ENCODE data around the gene SLC35B3.

Gene SLC35B3

DNA sequence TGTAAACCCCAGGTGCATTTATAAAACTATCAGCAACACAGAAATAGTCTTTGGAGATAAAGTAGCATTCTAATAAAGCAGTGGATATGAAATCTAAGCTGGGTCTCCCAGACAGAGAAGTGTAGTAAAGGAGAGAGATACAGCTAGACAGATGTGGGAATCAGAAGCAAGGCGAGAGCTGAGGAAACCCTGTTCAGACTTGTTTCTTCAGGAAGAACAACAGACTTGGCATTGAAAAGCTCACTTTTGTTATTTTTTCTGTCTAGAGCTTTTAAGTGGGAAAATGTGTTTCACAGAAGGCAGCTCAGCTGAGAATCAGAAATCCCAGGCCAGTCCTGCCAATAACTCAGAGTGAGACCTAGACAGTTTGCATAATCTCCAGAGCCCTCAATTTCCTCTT, 52.9 kb downstream of the SLC35B3 start:
- H3K27ac ChIP-seq (ENCODE audit: low read length) = no peak overlapping the region
- DNase-seq (ENCODE audit: low read depth, low spot score) = no peak
- no CpG with 5 or more reads among the region's 1 CpG for WGBS (ENCODE audit: insufficient coverage, insufficient read length)

DNA sequence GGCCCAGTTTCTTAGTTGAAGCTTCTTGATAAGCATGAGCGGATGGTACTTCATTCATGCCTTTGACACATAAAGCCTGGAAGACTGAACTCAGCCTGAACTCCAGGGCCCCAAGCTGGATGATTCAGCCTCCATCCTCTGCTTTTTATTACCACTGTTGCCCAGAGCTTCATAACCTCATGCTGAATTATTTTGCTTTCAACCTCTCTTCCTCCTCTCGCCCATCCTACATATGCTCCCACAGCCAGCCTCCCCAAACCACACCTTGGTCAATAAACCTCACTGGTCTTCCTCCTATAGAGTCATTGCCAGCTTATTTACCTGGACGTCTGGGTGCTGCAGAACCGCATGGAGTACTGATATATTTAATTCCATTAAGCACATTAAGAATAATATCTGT, 59.4 kb downstream of the SLC35B3 start:
- WGBS (ENCODE audit: insufficient coverage, insufficient read length) = no CpG with 5 or more reads among the region's 4 CpGs
- no peak for DNase-seq (ENCODE audit: low read depth, low spot score)
- Histone ChIP-seq H3K4me1 (ENCODE audit: control insufficient read depth, insufficient read depth, low read length) (peaks cover 2% of the 10 kb centered on the region; the same call in 1 of the 2 replicates), H3K36me3 (ENCODE audit: control insufficient read depth, insufficient read depth, low read length) (no peaks in the 10 kb centered on the region), H3K4me3 (ENCODE audit: low read length) (no peak overlapping the region), H3K27me3 (ENCODE audit: control insufficient read depth, insufficient read depth, low read length) (no peaks in the 10 kb centered on the region), H3K9me3 (ENCODE audit: control insufficient read depth, insufficient read depth, low read length) (no peaks in the 10 kb centered on the region), H3K27ac (ENCODE audit: low read length) (no peak overlapping the region)

More for the DNA sequence above, 52.9 kb downstream of the SLC35B3 start:
- Histone ChIP-seq H3K4me1 (ENCODE audit: control insufficient read depth, insufficient read depth, low read length) (no peaks in the 10 kb centered on the region; the same call in 1 of the 2 replicates), H3K27me3 (ENCODE audit: control insufficient read depth, insufficient read depth, low read length) (no peaks in the 10 kb centered on the region), H3K4me3 (ENCODE audit: low read length) (no peak overlapping the region), H3K36me3 (ENCODE audit: control insufficient read depth, insufficient read depth, low read length) (no peaks in the 10 kb centered on the region), H3K9me3 (ENCODE audit: control insufficient read depth, insufficient read depth, low read length) (no peaks in the 10 kb centered on the region)

Measured in iPS DF 6.9 (cell line).